Muscle of leg (tissue), 11 donors: ENCODE results near the gene MLPH. TPM values are rescaled to one million over a fixed set of nuclear protein-coding genes. Genes with fewer than 3 reads are reported as not detected.

ENCODE experiments used
- DNase-seq: peaks from one replicate; pipeline ENCODE4 v3.0.0; 2013
- H3K27ac ChIP-seq: one replicate; pipeline ENCODE4 v1.5.1; 2013; ENCODE audit warnings: mild to moderate bottlenecking, low read length, control low read depth
- H3K27me3 ChIP-seq: one replicate; pipeline ENCODE4 v1.6.1; 2013; ENCODE audit warnings: low read length; ENCODE audit not compliant: control insufficient read depth, insufficient read depth
- H3K36me3 ChIP-seq: one replicate; pipeline ENCODE4 v1.6.1; 2013; ENCODE audit warnings: low read length; ENCODE audit not compliant: control insufficient read depth, insufficient read depth
- H3K4me1 ChIP-seq: one replicate; pipeline ENCODE4 v1.6.1; 2013; ENCODE audit warnings: low read length; ENCODE audit not compliant: control insufficient read depth, insufficient read depth
- H3K4me3 ChIP-seq: one replicate; pipeline ENCODE4 v1.5.1; 2013; ENCODE audit warnings: low read length, control low read depth
- H3K9me3 ChIP-seq: replicated peaks from 2 replicates; pipeline ENCODE4 v1.6.1; 2013; ENCODE audit warnings: low read depth, low read length; ENCODE audit not compliant: control insufficient read depth
- WGBS: methylation state at CpG from one replicate; pipeline ENCODE4 v1.1.5; 2013; ENCODE audit warnings: missing lambda C conversion rate; ENCODE audit not compliant: insufficient coverage; 5-methylcytosine and 5-hydroxymethylcytosine counted together
- polyA plus RNA-seq, 8 donors: library from polyadenylated mRNA; unstranded; fragments of 120-200 nt; gene quantifications; one replicate each; pipeline versions ENCODE4 v1.2.1 to v1.2.3, GENCODE V29; 2013; ENCODE audit warnings: inconsistent platforms in 1 of 8, low replicate concordance in 1 of 8; ENCODE audit not compliant: insufficient read length in 8 of 8, insufficient read depth in 1 of 8
- total RNA-seq: library from RNA; stranded (reverse); fragments of 120-200 nt; gene quantifications from one replicate; pipeline ENCODE4 v1.2.4, GENCODE V29; 2013

The MLPH gene
- total and polyA plus RNA-seq, 9 donors, result 0.22 to 4.5 (median 0.96) TPM

DNA sequence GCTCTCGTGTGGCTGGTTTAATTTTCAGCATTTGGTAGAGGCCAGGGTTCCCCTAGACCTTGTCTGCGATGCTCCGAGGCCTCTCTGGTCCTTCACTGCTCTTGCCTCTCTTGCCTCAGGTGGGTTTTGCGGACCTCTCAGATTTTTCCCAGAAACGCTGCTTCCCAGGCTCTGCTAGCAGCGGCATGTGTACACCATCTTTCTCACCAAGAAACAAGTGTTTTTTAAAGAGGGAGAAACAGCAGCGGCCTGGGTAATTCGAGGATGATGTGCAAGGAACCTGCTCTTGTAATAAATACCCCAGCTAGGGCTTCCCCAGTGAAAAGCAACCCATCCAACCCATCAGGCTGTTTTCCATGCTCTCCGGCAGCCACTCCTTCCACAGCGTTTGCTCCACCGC is 39.6 kb upstream of the MLPH start:
- Histone ChIP-seq H3K27ac (no peak overlapping the region), H3K36me3 (no peaks in the 10 kb centered on the region), H3K27me3 (peaks cover 6% of the 10 kb centered on the region), H3K9me3 (no peaks in the 10 kb centered on the region), H3K4me3 (no peak overlapping the region), H3K4me1 (peaks cover 34% of the 10 kb centered on the region)
- WGBS, result 88% methylated on average over 6 of the region's 11 CpGs
- no peak for DNase-seq

DNA sequence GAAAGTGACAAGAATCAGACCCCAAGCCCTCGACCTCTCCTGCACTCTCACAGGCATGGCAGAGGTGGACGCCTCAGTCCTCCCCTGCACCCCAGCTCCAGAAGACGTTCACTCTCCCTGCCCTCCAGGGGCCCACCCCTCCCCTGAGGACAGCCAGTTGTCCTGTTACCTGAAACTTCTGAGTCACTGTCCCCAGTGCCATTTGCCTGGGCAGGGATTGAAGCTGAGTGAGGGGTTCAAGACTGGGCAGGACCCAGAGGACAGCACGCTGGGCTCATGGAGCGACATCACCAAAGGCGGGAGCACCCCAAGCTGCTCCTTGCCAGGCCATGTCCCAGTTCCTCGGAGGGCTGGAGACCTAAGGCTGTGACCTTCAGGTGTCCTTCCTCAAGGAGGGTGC is 38.9 kb upstream of the MLPH start:
- 89% methylated on average over 6 of the region's 7 CpGs for WGBS
- Histone ChIP-seq H3K27ac (no peak overlapping the region), H3K9me3 (no peaks in the 10 kb centered on the region), H3K27me3 (peaks cover 6% of the 10 kb centered on the region), H3K4me1 (peaks cover 39% of the 10 kb centered on the region), H3K36me3 (no peaks in the 10 kb centered on the region), H3K4me3 (no peak overlapping the region)
- no peak for DNase-seq

DNA sequence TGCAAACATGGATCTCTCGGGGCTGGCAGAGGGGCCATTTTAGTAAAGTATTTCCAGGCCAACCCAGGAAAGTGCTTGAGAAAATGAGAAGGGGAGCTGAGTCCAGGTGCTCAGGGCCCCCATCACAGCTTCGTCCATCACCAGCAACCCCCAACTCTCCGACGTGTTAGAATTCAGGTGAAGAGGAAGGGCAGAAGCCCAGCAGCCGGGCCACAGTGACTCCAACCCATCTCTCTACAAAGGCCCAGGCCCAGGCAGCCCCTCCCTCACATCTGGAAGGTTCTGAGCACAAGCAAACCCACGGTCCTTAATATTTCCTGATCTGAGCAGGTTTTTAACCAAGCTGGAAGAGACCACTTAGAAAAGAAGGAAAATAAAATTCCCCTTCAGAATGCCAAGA is 38.4 kb upstream of the MLPH start:
- H3K27me3 ChIP-seq, result peaks cover 6% of the 10 kb centered on the region
- no peak overlapping the region for H3K4me3 ChIP-seq
- no peaks in the 10 kb centered on the region for H3K36me3 ChIP-seq
- DNase-seq, result no peak
- peaks cover 41% of the 10 kb centered on the region for H3K4me1 ChIP-seq
- no CpG with 5 or more reads among the region's 6 CpGs for WGBS
- H3K9me3 ChIP-seq, result no peaks in the 10 kb centered on the region
- H3K27ac ChIP-seq, result no peak overlapping the region

DNA sequence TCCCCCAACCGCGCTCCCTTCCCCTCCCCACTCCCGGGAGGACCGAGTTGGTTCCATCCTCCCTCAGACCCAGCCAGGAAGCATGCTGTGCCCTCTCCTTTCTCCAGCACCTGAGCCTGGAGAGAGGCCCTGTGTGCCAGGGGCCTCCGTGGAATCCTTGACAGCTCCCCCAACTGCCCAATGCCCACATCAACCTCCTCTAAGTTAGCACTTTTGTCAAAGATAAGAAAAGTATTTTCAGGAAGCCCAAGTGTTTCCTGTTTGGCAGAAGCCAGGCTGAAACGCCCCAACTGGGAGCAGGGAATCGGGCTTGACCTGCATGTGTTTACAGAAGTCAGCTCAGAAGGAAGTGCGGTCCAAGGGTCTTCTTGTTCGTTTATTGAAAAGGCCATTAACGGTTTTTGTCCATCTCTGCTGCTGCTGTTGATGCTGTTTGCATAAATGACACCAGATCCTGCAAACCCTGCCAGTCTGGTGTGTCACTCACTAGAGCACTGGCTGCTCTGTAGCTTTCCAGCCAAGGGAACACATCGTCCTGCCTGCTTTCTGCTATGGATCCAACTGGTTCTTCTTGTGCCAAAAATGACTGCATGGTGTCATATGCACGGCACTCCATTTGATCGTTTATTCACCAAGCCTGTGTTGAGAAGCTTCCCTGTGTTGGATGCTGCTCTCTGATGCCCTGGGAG is 37.7 kb upstream of the MLPH start:
- H3K4me1 ChIP-seq, result peaks cover 41% of the 10 kb centered on the region
- 28% methylated on average over 8 of the region's 13 CpGs for WGBS
- no peaks in the 10 kb centered on the region for H3K9me3 ChIP-seq
- peak overlapping the region; percentile 22 for H3K27ac ChIP-seq
- no peak overlapping the region for H3K4me3 ChIP-seq
- peak; percentile 82 for DNase-seq
- no peaks in the 10 kb centered on the region for H3K36me3 ChIP-seq
- H3K27me3 ChIP-seq, result peaks cover 6% of the 10 kb centered on the region

DNA sequence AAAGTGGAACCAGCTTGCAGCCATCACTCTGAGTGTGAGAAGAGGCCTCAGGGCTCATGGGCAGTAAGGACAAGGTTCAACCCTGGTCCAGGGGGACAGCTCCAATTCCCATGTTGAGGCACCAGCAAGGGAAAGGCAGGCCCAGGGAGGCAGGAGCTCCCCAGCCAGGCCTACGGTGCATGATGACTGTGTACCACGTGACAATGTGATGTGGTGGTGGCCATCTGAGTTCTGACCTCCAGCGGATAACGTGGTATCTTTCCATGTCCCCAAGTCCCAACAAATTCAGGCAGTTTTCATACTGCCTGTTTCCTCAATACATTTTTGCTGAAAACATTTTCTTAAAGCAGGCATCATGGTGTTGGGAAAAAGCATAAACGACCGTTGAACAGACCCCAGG is 36.9 kb upstream of the MLPH start:
- Histone ChIP-seq H3K36me3 (no peaks in the 10 kb centered on the region), H3K9me3 (no peaks in the 10 kb centered on the region), H3K4me3 (no peak overlapping the region), H3K27ac (no peak overlapping the region), H3K4me1 (peaks cover 41% of the 10 kb centered on the region), H3K27me3 (peaks cover 4% of the 10 kb centered on the region)
- DNase-seq, result no peak
- 100% methylated on average over 1 of the region's 6 CpGs for WGBS

DNA sequence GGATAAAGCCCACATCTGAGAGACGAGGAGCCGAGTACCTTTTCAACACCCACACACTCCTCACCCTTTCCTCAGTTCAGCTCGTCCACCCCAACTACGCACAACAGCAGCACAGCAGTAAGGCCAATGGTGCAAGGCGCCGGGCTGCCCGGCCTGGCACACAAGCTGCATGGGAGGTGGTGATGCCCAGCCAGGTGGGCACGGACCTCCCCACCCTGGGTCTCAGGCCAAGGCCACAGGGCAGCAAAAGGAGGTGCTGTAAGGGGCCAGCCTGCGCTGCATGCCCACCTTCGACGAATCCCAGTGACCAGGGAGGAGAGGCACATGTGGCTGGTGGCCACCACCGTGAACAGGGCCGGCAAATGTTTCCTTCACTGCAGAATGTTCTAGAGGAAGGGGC is 36.5 kb upstream of the MLPH start:
- H3K27me3 ChIP-seq, result peaks cover 4% of the 10 kb centered on the region
- peaks cover 41% of the 10 kb centered on the region for H3K4me1 ChIP-seq
- WGBS, result 92% methylated on average over 7 of the region's 13 CpGs
- H3K36me3 ChIP-seq, result no peaks in the 10 kb centered on the region
- no peak overlapping the region for H3K4me3 ChIP-seq
- no peaks in the 10 kb centered on the region for H3K9me3 ChIP-seq
- DNase-seq, result no peak
- H3K27ac ChIP-seq, result no peak overlapping the region

DNA sequence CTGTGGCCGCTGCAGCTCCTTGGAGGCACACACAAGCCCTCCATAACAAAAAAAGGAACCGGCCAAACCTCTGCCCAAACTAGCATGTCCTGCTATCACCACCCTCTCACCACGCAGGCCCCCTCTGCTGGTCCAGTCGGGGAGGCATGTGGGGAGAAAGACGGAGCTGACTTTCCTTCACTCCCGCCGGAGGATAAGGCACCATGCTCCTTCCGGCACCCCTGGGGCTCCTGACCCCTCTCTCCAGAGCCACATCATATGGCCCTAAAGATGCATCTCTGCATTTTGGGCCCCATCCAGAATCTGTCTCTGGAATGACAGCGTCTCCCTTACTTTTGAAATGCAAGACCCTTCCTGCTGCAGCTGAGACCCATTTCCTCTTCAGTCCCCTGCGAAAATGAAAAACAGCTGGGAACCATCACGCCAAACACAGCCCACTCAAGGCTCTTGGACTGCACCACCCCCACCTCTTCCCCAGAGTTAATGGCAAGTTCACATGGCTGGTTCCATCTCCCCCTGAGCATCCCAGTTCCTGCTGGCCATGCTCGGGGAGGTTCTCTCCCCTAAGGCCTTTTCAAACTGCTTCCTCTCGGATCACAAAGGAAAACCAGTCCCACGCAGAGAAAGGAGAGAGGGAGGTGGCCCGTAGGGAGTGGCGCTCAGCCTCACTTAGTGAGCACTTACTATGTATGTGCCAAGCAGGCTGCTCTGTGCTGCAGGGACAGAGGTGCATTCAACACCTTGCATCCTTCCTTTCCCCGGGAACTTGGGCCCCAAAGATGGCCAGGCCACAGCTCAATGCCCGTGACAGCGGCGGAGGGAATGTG is 35.2 kb upstream of the MLPH start:
- Histone ChIP-seq H3K4me3 (no peak overlapping the region), H3K4me1 (peaks cover 45% of the 10 kb centered on the region), H3K36me3 (no peaks in the 10 kb centered on the region), H3K27me3 (peaks cover 4% of the 10 kb centered on the region), H3K27ac (peak overlapping the region; percentile 63), H3K9me3 (no peaks in the 10 kb centered on the region)
- peak; percentile 77 for DNase-seq
- WGBS, result 25% methylated on average over 16 of the region's 20 CpGs

DNA sequence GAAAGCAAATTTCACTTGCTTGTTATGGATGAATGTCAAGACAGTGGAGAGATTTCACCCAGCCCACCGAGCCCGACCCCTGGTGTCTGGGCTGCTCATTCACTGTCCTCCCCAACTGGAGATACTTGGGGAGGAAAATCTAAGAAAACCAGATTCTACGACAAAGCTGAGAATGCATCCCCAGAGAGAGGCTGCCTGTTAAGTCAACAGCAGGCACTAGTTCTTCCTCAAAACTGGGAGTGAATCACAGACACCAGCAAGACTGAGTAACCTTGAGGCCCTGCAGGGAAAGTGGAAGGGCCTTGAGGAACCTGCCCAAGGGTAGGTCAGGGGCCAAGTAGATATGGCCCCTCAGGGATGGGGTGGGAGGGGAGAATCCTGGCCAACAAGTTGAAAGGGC is 34.2 kb upstream of the MLPH start:
- DNase-seq, result no peak
- Histone ChIP-seq H3K4me3 (no peak overlapping the region), H3K27ac (no peak overlapping the region), H3K9me3 (no peaks in the 10 kb centered on the region), H3K27me3 (peaks cover 4% of the 10 kb centered on the region), H3K4me1 (peaks cover 48% of the 10 kb centered on the region), H3K36me3 (no peaks in the 10 kb centered on the region)
- no CpG with 5 or more reads among the region's 3 CpGs for whole genome bisulfite sequencing

DNA sequence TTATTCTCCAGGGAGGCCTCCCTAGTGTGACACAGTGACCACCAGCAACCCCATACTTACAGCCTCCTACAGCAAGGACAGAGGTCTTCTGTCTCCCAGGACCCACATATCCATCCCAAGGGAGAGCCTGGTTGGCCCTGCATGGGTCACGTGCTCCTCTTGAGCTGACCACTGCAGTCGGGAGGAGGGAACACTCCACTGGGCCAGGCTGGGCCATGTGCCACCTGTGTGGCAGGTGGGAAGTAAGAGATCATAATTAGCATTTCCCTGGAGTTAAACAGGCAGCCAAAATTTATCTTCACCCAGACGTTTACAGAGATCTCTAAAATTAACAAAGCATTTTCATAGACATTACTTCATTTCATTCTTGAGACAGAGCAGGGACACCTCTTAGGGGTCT is 33.4 kb upstream of the MLPH start:
- WGBS, result no CpG with 5 or more reads among the region's 3 CpGs
- Histone ChIP-seq H3K4me1 (peaks cover 48% of the 10 kb centered on the region), H3K27ac (no peak overlapping the region)

DNA sequence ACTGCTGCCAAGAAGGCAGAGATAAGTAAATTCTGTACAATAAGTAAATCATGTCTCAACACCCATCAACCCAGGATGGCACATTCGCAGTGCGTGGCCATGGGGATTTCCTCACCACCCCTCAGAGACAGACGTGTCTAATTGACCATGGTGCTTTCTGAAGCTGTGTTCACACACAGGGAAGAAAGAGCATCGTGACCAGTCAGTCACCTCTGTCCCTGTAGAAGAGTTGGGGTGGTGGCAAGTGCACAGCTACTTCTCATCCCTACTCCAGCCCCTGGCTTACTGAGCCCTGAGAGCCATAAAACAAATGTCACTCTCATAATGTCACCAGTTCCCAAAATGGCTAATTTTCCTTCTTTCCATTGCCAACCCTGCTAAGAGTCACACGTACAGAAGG is 31.3 kb upstream of the MLPH start:
- H3K4me1 ChIP-seq, result peaks cover 32% of the 10 kb centered on the region
- H3K36me3 ChIP-seq, result no peaks in the 10 kb centered on the region
- no peak for DNase-seq
- H3K9me3 ChIP-seq, result no peaks in the 10 kb centered on the region
- WGBS, result 50% methylated on average over 1 of the region's 5 CpGs
- H3K27me3 ChIP-seq, result peaks cover 4% of the 10 kb centered on the region
- H3K27ac ChIP-seq, result peak overlapping the region; percentile 79
- H3K4me3 ChIP-seq, result no peak overlapping the region

More for the DNA sequence above, 33.4 kb upstream of the MLPH start:
- Histone ChIP-seq H3K9me3 (no peaks in the 10 kb centered on the region), H3K4me3 (no peak overlapping the region), H3K27me3 (peaks cover 4% of the 10 kb centered on the region), H3K36me3 (no peaks in the 10 kb centered on the region)
- no peak for DNase-seq
